ENCODE results near the gene GDI1.

GDI1 gene

DNA sequence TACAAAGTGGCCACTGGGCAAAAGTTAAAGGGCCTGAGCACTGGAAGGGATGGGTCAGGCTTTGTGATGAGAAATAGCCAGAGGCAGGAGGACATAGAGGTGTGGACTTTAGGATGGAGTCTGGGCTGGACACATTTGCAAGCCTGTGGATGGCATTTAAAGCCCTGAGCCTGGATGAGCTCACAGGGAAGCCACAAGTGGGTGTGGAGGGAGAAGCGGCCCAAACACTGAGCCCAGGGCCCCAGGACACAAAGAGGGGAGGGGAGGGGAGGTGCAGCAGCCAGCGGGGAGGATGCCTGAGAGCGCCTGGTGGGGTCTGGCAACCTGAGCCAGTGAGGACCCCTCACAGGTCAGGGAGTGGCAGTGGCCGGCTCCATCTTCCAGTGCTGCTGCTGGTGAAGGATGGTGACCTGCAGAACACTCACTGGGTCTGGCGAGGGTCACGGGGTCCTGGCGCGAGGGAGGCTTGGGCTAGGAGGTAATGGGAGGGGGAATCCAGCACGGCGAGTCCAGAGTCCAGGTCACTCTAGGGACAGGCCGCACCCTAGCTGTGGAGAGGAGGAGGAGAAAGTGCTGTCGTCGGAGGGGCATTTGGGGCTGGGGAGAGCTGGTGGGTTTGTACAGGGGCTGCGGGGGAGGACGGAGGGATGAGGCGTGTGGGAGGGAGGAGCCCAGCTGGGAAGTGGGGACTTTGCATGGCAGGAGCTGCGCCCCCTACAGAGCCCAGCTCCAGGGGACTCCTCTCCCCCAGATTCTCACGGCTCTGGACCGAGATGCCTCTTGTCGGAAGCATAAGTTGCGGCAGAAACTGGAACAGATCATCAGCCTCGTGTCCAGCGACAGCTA lies 35.1 kb downstream of the GDI1 start:
- DNase-seq (ENCODE audit: low spot score): no peak
- TF ChIP-seq, protein P1, sequence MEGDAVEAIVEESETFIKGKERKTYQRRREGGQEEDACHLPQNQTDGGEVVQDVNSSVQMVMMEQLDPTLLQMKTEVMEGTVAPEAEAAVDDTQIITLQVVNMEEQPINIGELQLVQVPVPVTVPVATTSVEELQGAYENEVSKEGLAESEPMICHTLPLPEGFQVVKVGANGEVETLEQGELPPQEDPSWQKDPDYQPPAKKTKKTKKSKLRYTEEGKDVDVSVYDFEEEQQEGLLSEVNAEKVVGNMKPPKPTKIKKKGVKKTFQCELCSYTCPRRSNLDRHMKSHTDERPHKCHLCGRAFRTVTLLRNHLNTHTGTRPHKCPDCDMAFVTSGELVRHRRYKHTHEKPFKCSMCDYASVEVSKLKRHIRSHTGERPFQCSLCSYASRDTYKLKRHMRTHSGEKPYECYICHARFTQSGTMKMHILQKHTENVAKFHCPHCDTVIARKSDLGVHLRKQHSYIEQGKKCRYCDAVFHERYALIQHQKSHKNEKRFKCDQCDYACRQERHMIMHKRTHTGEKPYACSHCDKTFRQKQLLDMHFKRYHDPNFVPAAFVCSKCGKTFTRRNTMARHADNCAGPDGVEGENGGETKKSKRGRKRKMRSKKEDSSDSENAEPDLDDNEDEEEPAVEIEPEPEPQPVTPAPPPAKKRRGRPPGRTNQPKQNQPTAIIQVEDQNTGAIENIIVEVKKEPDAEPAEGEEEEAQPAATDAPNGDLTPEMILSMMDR (IDR thresholded peaks at IDR 0.05; ENCODE audit: extremely low read depth, missing control alignments): no peak

DNA sequence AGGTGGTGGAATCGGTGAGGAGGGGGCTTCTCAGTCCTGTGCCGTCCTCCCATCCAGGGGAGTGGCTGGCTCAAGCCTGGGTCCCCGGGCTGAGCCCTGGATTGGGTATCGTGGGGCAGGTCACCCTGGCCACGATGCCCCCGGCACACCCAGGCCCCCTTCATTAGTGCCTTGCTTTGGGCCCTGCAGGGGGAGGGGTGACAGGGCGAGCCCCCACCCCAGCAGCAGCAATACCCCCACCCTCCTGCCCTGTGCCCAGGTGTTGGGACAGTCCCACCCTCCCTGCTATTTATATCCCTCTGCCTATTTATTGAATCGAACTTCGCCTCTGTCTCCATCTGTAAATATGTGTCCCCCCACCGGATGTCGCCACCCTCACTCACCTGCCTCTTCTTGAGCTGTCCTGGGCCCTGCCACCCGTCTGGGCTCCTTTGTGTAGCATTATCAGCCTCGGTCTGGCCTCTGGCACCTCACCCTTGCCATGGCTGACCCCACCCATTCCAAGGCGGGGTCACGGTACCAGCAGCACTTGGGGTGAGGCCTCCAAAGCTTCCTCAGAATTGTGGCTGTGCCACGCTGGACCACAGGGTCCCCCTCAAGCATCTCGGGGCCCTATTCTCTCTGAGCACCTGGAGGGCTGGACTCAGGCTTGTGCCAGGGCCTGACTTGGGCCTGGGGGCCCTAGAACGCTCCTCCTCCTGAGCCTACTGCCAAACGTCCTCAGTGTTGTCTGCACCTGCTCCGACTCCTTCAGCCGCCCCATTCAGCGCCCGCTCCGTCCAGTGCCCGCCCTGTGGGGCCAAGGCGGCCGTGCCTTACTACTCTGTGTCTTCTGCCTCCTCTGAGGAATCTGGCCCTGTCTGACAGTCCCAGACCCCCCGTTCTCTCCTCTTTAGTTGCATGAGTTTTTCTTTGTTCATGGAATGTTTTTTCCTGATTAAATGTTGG lies 36.0 kb downstream of the GDI1 start:
- no peak for DNase-seq (ENCODE audit: low spot score)
- TF ChIP-seq, protein P1 (IDR thresholded peaks at IDR 0.05; ENCODE audit: extremely low read depth, missing control alignments): no peak

DNA sequence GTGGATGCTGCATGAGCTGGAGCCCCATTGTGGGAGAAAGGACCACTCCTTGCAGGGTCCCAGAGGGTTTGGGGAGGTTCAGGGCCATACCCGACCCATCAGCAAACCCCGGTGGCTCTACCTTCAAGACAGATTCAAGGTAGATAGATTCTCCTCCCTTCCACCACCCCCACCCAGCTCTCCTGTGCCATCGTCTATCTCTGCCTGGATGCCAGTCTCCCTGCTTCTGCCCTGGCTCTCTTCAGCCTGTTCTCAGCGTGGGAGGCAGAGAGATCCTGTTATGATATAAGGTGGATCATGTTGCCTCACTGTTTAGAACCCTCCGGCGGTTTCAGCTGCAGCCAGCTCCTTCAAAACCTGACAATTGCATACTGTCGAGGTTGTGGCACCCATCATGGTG lies 36.7 kb downstream of the GDI1 start:
- no peak for DNase-seq (ENCODE audit: low spot score)
- TF ChIP-seq, protein P1 (IDR thresholded peaks at IDR 0.05; ENCODE audit: extremely low read depth, missing control alignments): no peak

DNA sequence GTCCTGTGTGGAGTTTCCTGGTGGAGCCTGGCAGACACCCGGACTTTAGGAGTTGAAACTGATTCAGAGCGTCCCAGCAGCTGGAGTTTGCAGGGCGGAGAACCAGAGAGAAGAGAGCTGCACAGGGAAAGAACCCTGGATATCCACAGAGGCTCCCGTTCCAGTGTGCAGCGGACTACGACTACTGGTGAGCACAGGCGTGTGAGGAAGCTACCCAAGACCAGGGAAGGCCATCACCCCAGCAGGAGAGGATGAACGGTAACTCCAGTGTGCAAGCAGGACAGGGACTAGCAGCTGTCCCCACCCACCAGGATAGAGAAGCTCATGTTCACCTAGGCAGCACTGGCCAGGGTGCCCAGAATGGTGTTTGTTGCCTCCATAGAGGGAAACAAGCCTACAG lies 39.9 kb downstream of the GDI1 start:
- TF ChIP-seq, protein P1 (IDR thresholded peaks at IDR 0.05; ENCODE audit: extremely low read depth, missing control alignments): no peak
- DNase-seq (ENCODE audit: low spot score): no peak

DNA sequence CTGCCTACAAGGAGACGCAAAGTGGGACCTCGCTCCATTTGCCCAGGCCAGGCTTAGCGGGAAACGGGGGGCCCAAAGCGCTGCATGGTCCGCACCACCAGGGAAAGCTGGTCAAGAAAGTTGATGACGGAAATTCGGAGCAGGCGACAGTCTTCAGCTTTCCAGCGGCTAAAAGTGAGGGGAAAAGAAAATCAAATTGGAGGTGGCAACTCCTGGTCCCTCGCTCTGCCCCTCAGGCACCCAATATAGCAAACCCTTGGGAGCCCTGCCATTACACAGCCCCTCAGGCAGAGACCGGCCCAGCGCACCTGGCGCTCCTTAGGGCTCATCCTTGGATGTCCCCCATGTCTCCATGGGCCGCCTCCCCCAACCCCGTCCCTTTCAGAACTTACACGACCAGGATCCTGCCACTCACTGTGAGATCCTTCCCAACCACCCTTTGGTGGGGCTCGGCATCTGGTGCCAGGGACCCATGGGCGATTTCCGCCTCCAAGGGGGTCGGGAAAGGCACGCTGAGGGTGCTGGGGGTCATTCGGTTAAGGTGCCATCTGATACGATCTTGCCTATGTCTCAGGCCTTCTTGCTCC lies 41.0 kb downstream of the GDI1 start:
- DNase-seq (ENCODE audit: low spot score): no peak

DNA sequence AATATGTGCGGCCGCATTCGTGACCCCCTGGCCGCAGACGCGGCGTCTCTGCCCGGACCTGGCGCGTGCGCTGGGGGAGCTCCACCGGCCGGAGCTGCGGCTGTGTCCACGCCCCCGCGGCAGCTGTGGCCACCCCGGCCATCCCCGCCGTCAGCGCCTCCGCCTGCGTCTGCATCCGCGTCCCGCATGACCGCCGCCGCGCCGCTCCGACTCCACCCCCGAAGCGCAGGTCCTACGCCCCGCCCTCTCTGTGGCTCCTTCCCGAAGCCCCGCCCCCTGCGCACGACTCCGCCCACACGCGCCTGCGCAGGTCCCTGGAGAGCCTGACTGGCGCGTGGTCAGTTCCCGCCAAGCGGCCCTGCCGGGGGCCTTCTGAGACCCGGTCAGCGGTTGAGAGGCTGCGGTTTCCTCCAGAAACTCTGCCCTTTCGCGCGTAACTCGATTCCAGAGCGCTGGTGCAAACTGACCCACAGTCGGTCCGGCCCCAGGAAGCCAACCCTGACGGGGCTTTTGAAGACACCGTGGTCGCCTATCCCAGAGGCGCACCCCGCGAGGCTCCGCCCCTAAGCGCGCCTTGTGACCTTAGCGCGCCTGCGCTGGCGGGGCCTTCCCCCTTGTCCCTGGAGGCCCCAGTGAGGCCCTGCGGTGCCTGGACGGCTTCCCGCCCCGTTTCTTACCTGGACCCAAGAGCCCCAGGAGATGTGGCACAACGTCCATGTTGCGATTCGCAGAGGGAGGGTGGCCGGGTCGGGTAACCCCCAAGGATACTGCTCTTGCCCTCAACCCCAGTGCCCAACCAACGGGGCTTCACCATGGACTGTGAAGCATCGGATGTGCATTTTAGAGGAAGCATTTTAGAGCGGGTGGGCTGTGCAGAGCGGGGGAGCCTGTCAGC lies 42.0 kb downstream of the GDI1 start, which contains the start of gene LAGE3:
LAGE3 (minus strand) TSS at position 554 of the 895 bp plus-strand sequence; CDS start at position 188, 366 bp downstream.
- TF ChIP-seq, protein P1 (IDR thresholded peaks at IDR 0.05; ENCODE audit: extremely low read depth, missing control alignments): no peak
- DNase-seq (ENCODE audit: low spot score): peak; percentile 94

More for the DNA sequence above, 41.0 kb downstream of the GDI1 start:
- TF ChIP-seq, protein P1 (IDR thresholded peaks at IDR 0.05; ENCODE audit: extremely low read depth, missing control alignments): no peak
